HepG2 (cell line): Measurements from ENCODE around the gene OTUD7B. TPM values are rescaled to one million over a fixed set of nuclear protein-coding genes. Genes with fewer than 3 reads are reported as not detected.

Source experiments
- ATAC-seq: fragments of 200-7000 bp; cut with Tn5 transposase; 3 replicates; pipeline ENCODE4 v1.9.1; 2020; ENCODE audit warnings: mild to moderate bottlenecking, moderate library complexity
- BruUV-seq: library from RNA; stranded (reverse); fragments of 400-500 nt; replicated peaks from 2 replicates; lab custom pipeline; 2021; lab: Mats Ljungman, UMichigan
- CTCF ChIA-PET: fragments of 300-600 bp; formaldehyde crosslinking; extraction: SDS; loops from one replicate; lab custom pipeline; 2021; ENCODE audit warnings: low total read pairs, inconsistent platforms, low intra/inter-chr PET ratio; lab: Yijun Ruan, JAX
- POLR2A ChIA-PET: fragments of 350-600 bp; sonication (Branson Sonifier 250); formaldehyde crosslinking; loops from one replicate; lab custom pipeline; 2020; ENCODE audit warnings: antibody characterized with exemption, inconsistent platforms; lab: Yijun Ruan, JAX
- DNase-seq: peaks from one replicate; pipeline ENCODE4 v3.0.0-alpha.2; 2015; ENCODE audit warnings: low spot score
- FAIRE-seq: peaks from 3 replicates; lab custom pipeline; 2011; peaks lifted over from hg19 to GRCh38; lab: Jason Lieb, UNC
- H2AFZ ChIP-seq: one replicate; pipeline ENCODE4 v1.6.1; 2011; ENCODE audit warnings: low read length, inconsistent platforms
- H3K27ac ChIP-seq: fragments of 300-600 bp; 3 replicates; pipeline ENCODE4 v1.8.0; 2011; ENCODE audit warnings: mixed run types, mild to moderate bottlenecking, mixed read lengths, low read length, inconsistent platforms; ENCODE audit not compliant: insufficient read depth; ENCODE audit errors: extremely low read length
- H3K27me3 ChIP-seq, 2 experiments: fragments of 200-600 bp in 1 of 2; 2 replicates in 1 of 2; 3 replicates in 1 of 2; pipeline versions ENCODE4 v1.6.0 to v1.8.0; 2011; ENCODE audit warnings: low read length in 2 of 2, mild to moderate bottlenecking in 2 of 2, moderate library complexity in 2 of 2, inconsistent platforms in 1 of 2; ENCODE audit not compliant: insufficient read depth in 2 of 2, control insufficient read depth in 1 of 2
- H3K36me3 ChIP-seq, 2 experiments: fragments of 200-600 bp in 1 of 2; replicated peaks in 1 of 2; 2 replicates in 1 of 2; 3 replicates in 1 of 2; pipeline versions ENCODE4 v1.5.1 to v1.8.0; 2011; ENCODE audit warnings: low read length in 2 of 2, inconsistent platforms in 1 of 2; ENCODE audit not compliant: insufficient read depth in 2 of 2, control insufficient read depth in 1 of 2
- H3K4me1 ChIP-seq: 2 replicates; pipeline ENCODE4 v1.5.1; 2012; ENCODE audit warnings: low read length, inconsistent platforms; ENCODE audit not compliant: insufficient read depth
- H3K4me2 ChIP-seq: 2 replicates; pipeline ENCODE4 v1.6.0; 2011; ENCODE audit warnings: low read depth, low read length, inconsistent platforms
- H3K4me3 ChIP-seq, 3 experiments: fragments of 200-600 bp in 1 of 3; sonication (generic), shearing (Covaris generic) in 1 of 3; replicated peaks in 1 of 3; 2 replicates each; pipeline ENCODE4 v1.5.1; 2011 to 2016; ENCODE audit warnings: low read length in 3 of 3, inconsistent platforms in 2 of 3, low read depth in 2 of 3, mild to moderate bottlenecking in 2 of 3, control low read depth in 1 of 3, mixed read lengths in 1 of 3; ENCODE audit not compliant: insufficient read depth in 1 of 3
- H3K79me2 ChIP-seq: one replicate; pipeline ENCODE4 v1.6.1; 2011; ENCODE audit warnings: low read length, inconsistent platforms; ENCODE audit not compliant: insufficient read depth
- H3K9ac ChIP-seq: 2 replicates; pipeline ENCODE4 v1.6.0; 2011; ENCODE audit warnings: mild to moderate bottlenecking, low read depth, low read length, inconsistent platforms; ENCODE audit not compliant: insufficient read depth
- H3K9me3 ChIP-seq: 2 replicates; pipeline ENCODE4 v1.5.1; 2012; ENCODE audit warnings: mild to moderate bottlenecking, low read length
- H4K20me1 ChIP-seq: 2 replicates; pipeline ENCODE4 v1.6.0; 2011; ENCODE audit warnings: inconsistent platforms, mild to moderate bottlenecking, low read length, moderate library complexity; ENCODE audit not compliant: insufficient read depth
- ATF7 ChIP-seq, 2 experiments: fragments of 450-650 bp in 1 of 2; sonication (generic) in 1 of 2; formaldehyde crosslinking in 1 of 2; IDR thresholded peaks; 2 replicates each; pipeline versions ENCODE4 v1.4.0 to v1.6.1; 2016 to 2020; ENCODE audit warnings: antibody characterized with exemption in 1 of 2, mild to moderate bottlenecking in 1 of 2, missing genetic modification reagents in 1 of 2
- BRCA1 ChIP-seq: sonication (generic); formaldehyde crosslinking; IDR thresholded peaks from 2 replicates; pipeline ENCODE4 v1.4.0; 2020; ENCODE audit warnings: missing genetic modification reagents
- CC2D1A ChIP-seq: sonication (generic); formaldehyde crosslinking; IDR thresholded peaks from 2 replicates; pipeline ENCODE4 v1.8.1; 2023; ENCODE audit warnings: mild to moderate bottlenecking, missing genetic modification reagents
- GABPB1 ChIP-seq: IDR thresholded peaks from 2 replicates; pipeline ENCODE4 v1.6.1; 2016; ENCODE audit warnings: mild to moderate bottlenecking, missing genetic modification reagents, moderate library complexity, missing compliant biosample characterization
- HINFP ChIP-seq: sonication (generic); formaldehyde crosslinking; IDR thresholded peaks from 2 replicates; pipeline ENCODE4 v1.4.0; 2020; ENCODE audit warnings: low read depth, mild to moderate bottlenecking, missing genetic modification reagents
- KDM6A ChIP-seq: IDR thresholded peaks from 2 replicates; pipeline ENCODE4 v1.6.1; 2016; ENCODE audit warnings: low read depth
- MAX ChIP-seq: IDR thresholded peaks from 2 replicates; pipeline ENCODE4 v1.6.1; 2012; ENCODE audit warnings: inconsistent platforms
- RBAK ChIP-seq: sonication (generic); formaldehyde crosslinking; IDR thresholded peaks from 2 replicates; pipeline ENCODE4 v1.5.1; 2020; ENCODE audit warnings: mild to moderate bottlenecking, missing genetic modification reagents
- STAG1 ChIP-seq: sonication (generic); formaldehyde crosslinking; IDR thresholded peaks from 2 replicates; pipeline ENCODE4 v1.4.0; 2020; ENCODE audit warnings: missing genetic modification reagents
- ZBTB33 ChIP-seq: sonication (generic); formaldehyde crosslinking; IDR thresholded peaks from 2 replicates; pipeline ENCODE4 v1.4.0; 2020; ENCODE audit warnings: missing genetic modification reagents
- ZNF17 ChIP-seq: sonication (generic); formaldehyde crosslinking; IDR thresholded peaks from 2 replicates; pipeline ENCODE4 v1.5.0; 2020; ENCODE audit warnings: mild to moderate bottlenecking, missing genetic modification reagents
- ZNF275 ChIP-seq: sonication (generic); formaldehyde crosslinking; IDR thresholded peaks from 2 replicates; pipeline ENCODE4 v1.8.0; 2022; ENCODE audit warnings: missing genetic modification reagents, mild to moderate bottlenecking, inconsistent platforms, borderline replicate concordance
- ZNF784 ChIP-seq: sonication (generic); formaldehyde crosslinking; IDR thresholded peaks from 2 replicates; pipeline ENCODE4 v1.5.1; 2020; ENCODE audit warnings: missing genetic modification reagents, mild to moderate bottlenecking, borderline replicate concordance
- ZNF790 ChIP-seq: sonication (generic); formaldehyde crosslinking; IDR thresholded peaks from 2 replicates; pipeline ENCODE4 v1.8.0; 2022; ENCODE audit warnings: missing genetic modification reagents, mild to moderate bottlenecking, borderline replicate concordance
- WGBS: methylation state at CpG from one replicate; pipeline ENCODE4 v1.1.6; 2017; ENCODE audit warnings: low lambda C conversion rate; 5-methylcytosine and 5-hydroxymethylcytosine counted together
- in situ Hi-C: cut with HindIII; loops from 2 replicates; pipeline ENCODE4 v1.10.0; 2017; ENCODE audit warnings: low pct_unique_long_range_greater_than_20kb; ENCODE audit not compliant: extremely low pct_ligation_motif_present
- intact Hi-C: fragments of 100-400 bp; cut with micrococcal nuclease; formaldehyde crosslinking; loops from one replicate; pipeline ENCODE4 v1.10.0; 2022; ENCODE audit not compliant: unreplicated experiment
- polyA plus RNA-seq, 8 experiments: library from polyadenylated mRNA; depleted of rRNA in 3 of 8; stranded (reverse) in 7 of 8; unstranded in 1 of 8; fragments of >200 nt; fragmentation: Illumina TruSeq in 4 of 8; extraction: Trizol in 4 of 8; gene quantifications; 2 replicates each; pipeline versions ENCODE4 v1.2.1 to v1.2.3, GENCODE V29; 2011 to 2016; ENCODE audit warnings: low read depth in 4 of 8, missing spikeins in 1 of 8, mixed read lengths in 1 of 8; ENCODE audit not compliant: insufficient read depth in 1 of 8
- total RNA-seq, 5 experiments: library from RNA; depleted of rRNA; stranded (reverse); fragments of >200 nt; fragmentation: Illumina TruSeq; extraction: Trizol; gene quantifications; 2 replicates each; pipeline ENCODE4 v1.2.3, GENCODE V29; 2016; ENCODE audit warnings: low read depth in 1 of 5

The OTUD7B gene
- total and polyA plus RNA-seq, 2 of the 13 experiments (the other 11 are each of a cell fraction or from before 2014, with no cell fraction given): 5.1 to 11.2 TPM

GRCh38 chr1:149934356-149934755 lies 76.2 kb downstream of the OTUD7B start:
- H3K4me1 ChIP-seq: peaks cover 41% of the 10 kb centered on the region
- CTCF ChIA-PET: no interaction called here

GRCh38 chr1:149933208-149933607 lies 77.3 kb downstream of the OTUD7B start:
- Histone ChIP-seq H3K4me1 (peaks cover 40% of the 10 kb centered on the region), H3K27ac (no peak overlapping the region), H3K27me3 (no peaks in the 10 kb centered on the region), H4K20me1 (no peaks in the 10 kb centered on the region), H3K9me3 (no peaks in the 10 kb centered on the region), H3K79me2 (no peaks in the 10 kb centered on the region), H2AFZ (no peak overlapping the region), H3K9ac (no peak overlapping the region), H3K4me2 (no peak overlapping the region), H3K36me3 (no peaks in the 10 kb centered on the region), H3K4me3 (no peak overlapping the region)
- DNase-seq (no peak), ATAC-seq (no peak), FAIRE-seq (no peak)
- in situ Hi-C loops: no loop called here
- POLR2A ChIA-PET: interaction anchor here (0.8 kb wide), 1 partner anchor 46 kb away, joined by 4 read pairs; a partner anchor contains a TSS
- WGBS: 89% methylated on average over 4 of the region's 4 CpGs
- CTCF ChIA-PET: no interaction called here
- intact Hi-C loops: no loop called here
- BruUV-seq: no TSS peak
- TF ChIP-seq ZNF790 (CRISPR knock-in tag) (no peak), MAX (no peak), HINFP (CRISPR knock-in tag) (no peak), ZNF17 (no peak), GABPB1 (CRISPR knock-in tag) (no peak), CC2D1A (CRISPR knock-in tag) (no peak), BRCA1 (CRISPR knock-in tag) (no peak), ZBTB33 (CRISPR knock-in tag) (no peak), STAG1 (CRISPR knock-in tag) (no peak), ZNF784 (CRISPR knock-in tag) (no peak), ATF7 (IDR thresholded peaks at IDR 0.05) (no peak), ATF7 (CRISPR knock-in tag; IDR thresholded peaks at IDR 0.05) (no peak), ZNF275 (CRISPR knock-in tag) (no peak)

More at GRCh38 chr1:149934356-149934755, 76.2 kb downstream of the OTUD7B start:
- Histone ChIP-seq H4K20me1 (no peaks in the 10 kb centered on the region), H3K9ac (no peak overlapping the region), H3K4me2 (no peak overlapping the region)
- POLR2A ChIA-PET: no interaction called here
- FAIRE-seq: no peak
- no peak for TF ChIP-seq RBAK (CRISPR knock-in tag)
- no peak for TF ChIP-seq KDM6A
- TF ChIP-seq, all 625 proteins: peak for 0
- H3K4me3 ChIP-seq: no peak overlapping the region
- H3K79me2 ChIP-seq: no peaks in the 10 kb centered on the region
- no peak overlapping the region for H3K27ac ChIP-seq
- DNase-seq: no peak
- ATAC-seq: no peak
- H2AFZ ChIP-seq: no peak overlapping the region
- no peaks in the 10 kb centered on the region for H3K27me3 ChIP-seq
- H3K9me3 ChIP-seq: no peaks in the 10 kb centered on the region
- intact Hi-C loops: no loop called here
- in situ Hi-C loops: no loop called here
- no peaks in the 10 kb centered on the region for H3K36me3 ChIP-seq
- 68% methylated on average over 2 of the region's 2 CpGs for WGBS
- BruUV-seq: no TSS peak
